HEK293 (cell line): ENCODE data around the gene ESR1.

Experiments used
- BCL11A ChIP-seq: fragments of 450-650 bp; formaldehyde crosslinking; IDR thresholded peaks from 2 replicates; pipeline ENCODE4 v1.5.1; 2016; ENCODE audit warnings: low read depth, missing biosample characterization, missing genetic modification characterization
- KLF17 ChIP-seq: fragments of 450-650 bp; formaldehyde crosslinking; IDR thresholded peaks from 2 replicates; pipeline ENCODE4 v1.5.1; 2016; ENCODE audit warnings: missing biosample characterization, missing genetic modification characterization
- ZBTB20 ChIP-seq: fragments of 450-650 bp; formaldehyde crosslinking; IDR thresholded peaks from 2 replicates; pipeline ENCODE4 v1.5.1; 2016; ENCODE audit warnings: missing biosample characterization, missing genetic modification characterization
- ZNF239 ChIP-seq: fragments of 450-650 bp; formaldehyde crosslinking; IDR thresholded peaks from 2 replicates; pipeline ENCODE4 v1.5.1; 2016; ENCODE audit warnings: missing biosample characterization, missing genetic modification characterization
- ZNF626 ChIP-seq: fragments of 450-650 bp; sonication (Bioruptor Pico); formaldehyde crosslinking; IDR thresholded peaks from 2 replicates; pipeline ENCODE4 v1.5.1; 2018; ENCODE audit warnings: missing biosample characterization, missing genetic modification characterization, inconsistent platforms

ESR1 gene

GRCh38 chr6:152176268-152176667, 368.8 kb downstream of the ESR1 start (continued):
- TF ChIP-seq ZBTB20, result no peak
- TF ChIP-seq BCL11A (tag by site-specific recombination), result no peak
- TF ChIP-seq KLF17 (tag by site-specific recombination), result no peak
- no peak for TF ChIP-seq ZNF626
- no peak for TF ChIP-seq ZNF239 (tag by site-specific recombination)
